Nucleus accumbens (tissue), 56 donors: Measurements from ENCODE around the gene GAGE12F.
"Not testable (repeated sequence)": the region's sequence is repeated elsewhere in the genome, so short reads cannot be mapped to it uniquely, and the experiment has no call there.

ENCODE experiments used
- DNase-seq, 56 donors: peaks; one replicate each; lab custom pipeline; 2025; lab: John Stamatoyannopoulos, UW

GAGE12F gene

DNA sequence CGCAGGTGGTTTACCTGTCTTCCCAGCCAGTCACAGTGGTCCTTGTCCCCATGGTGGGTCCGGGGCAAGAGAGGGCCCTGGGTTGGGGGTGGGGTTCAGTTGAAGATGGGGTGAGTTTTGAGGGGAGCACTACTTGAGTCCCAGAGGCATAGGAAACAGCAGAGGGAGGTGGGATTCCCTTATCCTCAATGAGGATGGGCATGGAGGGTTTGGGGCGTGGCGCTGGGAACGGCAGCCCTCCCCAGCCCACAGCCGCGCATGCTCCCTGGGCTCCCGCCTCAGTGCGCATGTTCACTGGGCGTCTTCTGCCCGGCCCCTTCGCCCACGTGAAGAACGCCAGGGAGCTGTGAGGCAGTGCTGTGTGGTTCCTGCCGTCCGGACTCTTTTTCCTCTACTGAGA lies at the start of gene GAGE12F:
Gene GAGE12F, plus strand, starts transcription at position 301 of the 400 bp plus-strand sequence. CDS start 1,155 bp downstream, outside the sequence.
- DNase-seq: not testable (repeated sequence)

- not testable (repeated sequence) for DNase-seq
These were observed 28.8 kb upstream of the GAGE12F start, which contains the start of gene GAGE12C for GRCh38 chrX:49531877-49532276. TSS of gene GAGE12C (plus strand) at chrX:49532177. CDS start at chrX:49533332, 1,155 bp downstream.

DNA sequence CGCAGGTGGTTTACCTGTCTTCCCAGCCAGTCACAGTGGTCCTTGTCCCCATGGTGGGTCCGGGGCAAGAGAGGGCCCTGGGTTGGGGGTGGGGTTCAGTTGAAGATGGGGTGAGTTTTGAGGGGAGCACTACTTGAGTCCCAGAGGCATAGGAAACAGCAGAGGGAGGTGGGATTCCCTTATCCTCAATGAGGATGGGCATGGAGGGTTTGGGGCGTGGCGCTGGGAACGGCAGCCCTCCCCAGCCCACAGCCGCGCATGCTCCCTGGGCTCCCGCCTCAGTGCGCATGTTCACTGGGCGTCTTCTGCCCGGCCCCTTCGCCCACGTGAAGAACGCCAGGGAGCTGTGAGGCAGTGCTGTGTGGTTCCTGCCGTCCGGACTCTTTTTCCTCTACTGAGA lies 19.2 kb upstream of the GAGE12F start, which contains the start of gene GAGE12D:
Gene GAGE12D, plus strand, starts transcription at position 301 of the 400 bp plus-strand sequence. CDS start 1,155 bp downstream, outside the sequence.
- not testable (repeated sequence) for DNase-seq

GRCh38 chrX:49550989-49551388 lies 9.7 kb upstream of the GAGE12F start, which contains the start of gene GAGE12E:
TSS of gene GAGE12E (plus strand) at chrX:49551289. CDS start at chrX:49552444, 1,155 bp downstream.
- DNase-seq: not testable (repeated sequence)

- DNase-seq: not testable (repeated sequence)
These were observed 8.1 kb downstream of the GAGE12F start for GRCh38 chrX:49568728-49569127.

- not testable (repeated sequence) for DNase-seq
These were observed 8.5 kb downstream of the GAGE12F start for GRCh38 chrX:49569152-49569551.

- DNase-seq: not testable (repeated sequence)
These were observed 9.5 kb downstream of the GAGE12F start, which contains the start of gene GAGE12G for GRCh38 chrX:49570100-49570499. TSS of gene GAGE12G (plus strand) at chrX:49570400. CDS start at chrX:49571555, 1,155 bp downstream.

DNA sequence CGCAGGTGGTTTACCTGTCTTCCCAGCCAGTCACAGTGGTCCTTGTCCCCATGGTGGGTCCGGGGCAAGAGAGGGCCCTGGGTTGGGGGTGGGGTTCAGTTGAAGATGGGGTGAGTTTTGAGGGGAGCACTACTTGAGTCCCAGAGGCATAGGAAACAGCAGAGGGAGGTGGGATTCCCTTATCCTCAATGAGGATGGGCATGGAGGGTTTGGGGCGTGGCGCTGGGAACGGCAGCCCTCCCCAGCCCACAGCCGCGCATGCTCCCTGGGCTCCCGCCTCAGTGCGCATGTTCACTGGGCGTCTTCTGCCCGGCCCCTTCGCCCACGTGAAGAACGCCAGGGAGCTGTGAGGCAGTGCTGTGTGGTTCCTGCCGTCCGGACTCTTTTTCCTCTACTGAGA lies 19.0 kb downstream of the GAGE12F start, which contains the start of gene GAGE12H:
Gene GAGE12H, plus strand, starts transcription at position 301 of the 400 bp plus-strand sequence. CDS start 1,155 bp downstream, outside the sequence.
- not testable (repeated sequence) for DNase-seq

DNA sequence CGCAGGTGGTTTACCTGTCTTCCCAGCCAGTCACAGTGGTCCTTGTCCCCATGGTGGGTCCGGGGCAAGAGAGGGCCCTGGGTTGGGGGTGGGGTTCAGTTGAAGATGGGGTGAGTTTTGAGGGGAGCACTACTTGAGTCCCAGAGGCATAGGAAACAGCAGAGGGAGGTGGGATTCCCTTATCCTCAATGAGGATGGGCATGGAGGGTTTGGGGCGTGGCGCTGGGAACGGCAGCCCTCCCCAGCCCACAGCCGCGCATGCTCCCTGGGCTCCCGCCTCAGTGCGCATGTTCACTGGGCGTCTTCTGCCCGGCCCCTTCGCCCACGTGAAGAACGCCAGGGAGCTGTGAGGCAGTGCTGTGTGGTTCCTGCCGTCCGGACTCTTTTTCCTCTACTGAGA lies 28.6 kb downstream of the GAGE12F start, which contains the start of gene GAGE2A:
Gene GAGE2A, plus strand, starts transcription at position 301 of the 400 bp plus-strand sequence. CDS start 1,155 bp downstream, outside the sequence.
- not testable (repeated sequence) for DNase-seq

- not testable (repeated sequence) for DNase-seq
These were observed 29.3 kb downstream of the GAGE12F start for GRCh38 chrX:49589769-49590478.

- DNase-seq: not testable (repeated sequence)
These were observed 29.8 kb downstream of the GAGE12F start for GRCh38 chrX:49590488-49590887.

DNA sequence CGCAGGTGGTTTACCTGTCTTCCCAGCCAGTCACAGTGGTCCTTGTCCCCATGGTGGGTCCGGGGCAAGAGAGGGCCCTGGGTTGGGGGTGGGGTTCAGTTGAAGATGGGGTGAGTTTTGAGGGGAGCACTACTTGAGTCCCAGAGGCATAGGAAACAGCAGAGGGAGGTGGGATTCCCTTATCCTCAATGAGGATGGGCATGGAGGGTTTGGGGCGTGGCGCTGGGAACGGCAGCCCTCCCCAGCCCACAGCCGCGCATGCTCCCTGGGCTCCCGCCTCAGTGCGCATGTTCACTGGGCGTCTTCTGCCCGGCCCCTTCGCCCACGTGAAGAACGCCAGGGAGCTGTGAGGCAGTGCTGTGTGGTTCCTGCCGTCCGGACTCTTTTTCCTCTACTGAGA lies 38.1 kb downstream of the GAGE12F start, which contains the start of gene GAGE1:
Gene GAGE1, plus strand, starts transcription at position 301 of the 400 bp plus-strand sequence. CDS start 1,155 bp downstream, outside the sequence.
- not testable (repeated sequence) for DNase-seq

DNA sequence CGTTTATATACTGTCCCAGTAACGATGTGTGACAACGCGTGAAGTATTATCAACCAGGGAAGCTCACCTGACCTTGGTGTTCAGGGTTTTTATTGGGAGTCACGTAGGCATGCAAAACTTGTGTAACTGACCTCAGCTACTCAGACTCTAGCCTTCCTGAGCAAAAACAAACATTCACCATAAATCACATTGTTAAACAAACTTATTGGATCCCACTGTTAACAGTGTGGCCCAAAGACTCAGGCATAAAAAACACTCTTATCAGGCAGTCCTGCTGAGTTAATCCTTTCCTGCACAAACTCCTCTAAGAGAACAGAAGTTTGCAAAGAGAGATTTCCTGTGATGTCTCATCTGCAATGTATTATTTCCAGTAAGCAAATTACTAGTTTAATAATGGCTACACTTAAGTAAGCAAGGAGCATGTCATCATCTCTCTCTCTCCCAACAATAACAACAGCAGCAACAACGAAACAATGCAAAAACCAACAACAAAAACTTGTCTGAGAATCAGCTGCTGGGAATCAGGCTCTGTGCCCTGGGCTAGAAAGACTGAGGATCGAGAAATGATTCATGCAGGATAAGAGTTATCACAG lies 50.2 kb downstream of the GAGE12F start:
- DNase-seq: no peak
